Measurements from ENCODE around the gene ASPRV1. TPM values are rescaled to one million over a fixed set of nuclear protein-coding genes. Genes with fewer than 3 reads are reported as not detected.

The ASPRV1 gene
- total and polyA plus RNA-seq, 2 donors (not counting 3 experiments of a cell fraction or from before 2014, with no cell fraction given) = 0.15 to 0.22 TPM

- no peak for FAIRE-seq
- POLR2A ChIA-PET = no interaction called here
Measured at GRCh38 chr2:69989009-69989408, 27.6 kb upstream of the ASPRV1 start.

More at GRCh38 chr2:69989009-69989408, 27.6 kb upstream of the ASPRV1 start:
- H3K9ac ChIP-seq (replicated peaks; ENCODE audit: extremely low read depth, insufficient read depth, low read length) = no peak overlapping the region
- no peak for TF ChIP-seq JUN (IDR thresholded peaks at IDR 0.05; ENCODE audit: borderline replicate concordance, insufficient read depth, insufficient read length, low read depth)
- no peak for TF ChIP-seq EZH2 (IDR thresholded peaks at IDR 0.05; ENCODE audit: borderline replicate concordance, low read depth, low read length, severe bottlenecking)
- TF ChIP-seq GATA2 (IDR thresholded peaks at IDR 0.05; ENCODE audit: insufficient read depth, insufficient read length, low read depth, low read length) = no peak
- TF ChIP-seq CTCF (IDR thresholded peaks at IDR 0.05; ENCODE audit: extremely low read depth in 1 of 2, insufficient read depth in 1 of 2, low read depth in 1 of 2, low read length in 2 of 2) = no peak
- TF ChIP-seq POLR2AphosphoS5 (IDR thresholded peaks at IDR 0.05; ENCODE audit: insufficient read depth, low read depth, low read length) = no peak
- no peak for TF ChIP-seq POLR2A (IDR thresholded peaks at IDR 0.05; ENCODE audit: low read depth, low read length)
- TF ChIP-seq MYC (IDR thresholded peaks at IDR 0.05; ENCODE audit: low read depth, low read length) = no peak
- no peak for TF ChIP-seq MAX (IDR thresholded peaks at IDR 0.05; ENCODE audit: insufficient read depth, insufficient read length)
- TF ChIP-seq FOS (IDR thresholded peaks at IDR 0.05; ENCODE audit: borderline replicate concordance, insufficient read depth, low read length) = no peak
- intact Hi-C loops (cut with micrococcal nuclease) (no loop called here), dilution Hi-C loops (cut with MboI; ENCODE audit: extremely low pct_ligation_motif_present, low sequenced_read_pairs) (no loop called here)
- H3K9me1 ChIP-seq (replicated peaks; ENCODE audit: control insufficient read depth, extremely low read depth, insufficient read depth, low read length) = no peaks in the 10 kb centered on the region
- CTCF ChIA-PET = no interaction called here
- BruUV-seq (replicated peaks) = no TSS peak
- H4K20me1 ChIP-seq (replicated peaks; ENCODE audit: control insufficient read depth, extremely low read depth, insufficient read depth, low read length) = no peaks in the 10 kb centered on the region
- H3K4me3 ChIP-seq (replicated peaks in 1 of 3; ENCODE audit: insufficient read depth in 1 of 3, low read depth in 1 of 3, low read length in 3 of 3) = no peak overlapping the region
- no peak overlapping the region for H2AFZ ChIP-seq (ENCODE audit: low read depth, low read length)
- H3K27ac ChIP-seq (ENCODE audit: insufficient read depth, low read depth, low read length) = no peak overlapping the region
- no peak overlapping the region for H3K4me2 ChIP-seq (ENCODE audit: insufficient read depth, low read length)
- H3K79me2 ChIP-seq (ENCODE audit: control insufficient read depth, insufficient read depth, low read length) = no peaks in the 10 kb centered on the region
- DNase-seq (ENCODE audit: low read depth, low spot score) = no peak
- no peaks in the 10 kb centered on the region for H3K9me3 ChIP-seq (replicated peaks; ENCODE audit: control insufficient read depth, insufficient read depth, low read length)
- H3K27me3 ChIP-seq (ENCODE audit: control insufficient read depth in 2 of 2, insufficient read depth in 2 of 2, low read length in 2 of 2) = no peaks in the 10 kb centered on the region
- no peaks in the 10 kb centered on the region for H3K36me3 ChIP-seq (ENCODE audit: control insufficient read depth in 2 of 2, extremely low read depth in 1 of 2, insufficient read depth in 2 of 2, low read length in 2 of 2)
- no peaks in the 10 kb centered on the region for H3K4me1 ChIP-seq (ENCODE audit: control insufficient read depth, extremely low read depth, insufficient read depth, low read length)

Measured in endothelial cell of umbilical vein (primary cell).